H9 (cell line): ENCODE results near the gene CNGB1. TPM values are rescaled to one million over a fixed set of nuclear protein-coding genes. Genes with fewer than 3 reads are reported as not detected.

Source experiments
- DNase-seq: peaks from one replicate; pipeline ENCODE4 v3.0.0-alpha.2; 2017
- H2AFZ ChIP-seq: one replicate; pipeline ENCODE4 v1.6.1; 2013; ENCODE audit warnings: mild to moderate bottlenecking, low read length, control low read depth, moderate library complexity
- H2AK5ac ChIP-seq: 2 replicates; pipeline ENCODE4 v1.6.1; 2013; ENCODE audit warnings: low read length, control low read depth, mixed read lengths; ENCODE audit not compliant: insufficient read length
- H2BK120ac ChIP-seq: one replicate; pipeline ENCODE4 v1.6.1; 2013; ENCODE audit warnings: low read depth, mild to moderate bottlenecking, low read length, control low read depth, inconsistent platforms; ENCODE audit not compliant: poor library complexity, severe bottlenecking
- H2BK12ac ChIP-seq: 2 replicates; pipeline ENCODE4 v1.6.1; 2013; ENCODE audit warnings: low read length, control low read depth, mixed read lengths, low read depth; ENCODE audit not compliant: insufficient read length
- H2BK15ac ChIP-seq: 2 replicates; pipeline ENCODE4 v1.6.1; 2013; ENCODE audit warnings: low read depth, low read length, control low read depth
- H2BK20ac ChIP-seq: one replicate; pipeline ENCODE4 v1.6.1; 2013; ENCODE audit warnings: low read depth, mild to moderate bottlenecking, low read length, control low read depth, inconsistent platforms; ENCODE audit not compliant: poor library complexity, severe bottlenecking
- H2BK5ac ChIP-seq: 2 replicates; pipeline ENCODE4 v1.6.1; 2013; ENCODE audit warnings: low read length, control low read depth, mixed read lengths; ENCODE audit not compliant: insufficient read length
- H3K14ac ChIP-seq: 2 replicates; pipeline ENCODE4 v1.6.1; 2013; ENCODE audit warnings: low read length, control low read depth; ENCODE audit not compliant: insufficient read depth
- H3K18ac ChIP-seq: 2 replicates; pipeline ENCODE4 v1.6.1; 2013; ENCODE audit warnings: low read depth, mild to moderate bottlenecking, mixed read lengths, low read length, control low read depth; ENCODE audit not compliant: insufficient read length
- H3K23ac ChIP-seq: 2 replicates; pipeline ENCODE4 v1.6.1; 2013; ENCODE audit warnings: low read length, control low read depth, mixed read lengths, low read depth; ENCODE audit not compliant: insufficient read length
- H3K23me2 ChIP-seq: 2 replicates; pipeline ENCODE4 v1.6.1; 2013; ENCODE audit warnings: low read depth, mild to moderate bottlenecking, mixed read lengths, low read length, control low read depth; ENCODE audit not compliant: insufficient read length, poor library complexity, severe bottlenecking
- H3K27ac ChIP-seq: 2 replicates; pipeline ENCODE4 v1.5.1; 2013; ENCODE audit warnings: low read length, control low read depth, mixed read lengths, low read depth; ENCODE audit not compliant: insufficient read length
- H3K27me3 ChIP-seq: 2 replicates; pipeline ENCODE4 v1.6.1; 2013; ENCODE audit warnings: low read length, control low read depth, inconsistent platforms; ENCODE audit not compliant: insufficient read depth
- H3K4ac ChIP-seq: 2 replicates; pipeline ENCODE4 v1.6.1; 2013; ENCODE audit warnings: low read depth, mild to moderate bottlenecking, control low read depth, inconsistent platforms, low read length, moderate library complexity
- H3K4me1 ChIP-seq: 2 replicates; pipeline ENCODE4 v1.6.1; 2013; ENCODE audit warnings: low read length, control low read depth, inconsistent platforms; ENCODE audit not compliant: insufficient read depth
- H3K4me2 ChIP-seq: 2 replicates; pipeline ENCODE4 v1.6.1; 2013; ENCODE audit warnings: low read length, control low read depth, mixed read lengths; ENCODE audit not compliant: insufficient read length, insufficient read depth
- H3K56ac ChIP-seq: 2 replicates; pipeline ENCODE4 v1.6.1; 2013; ENCODE audit warnings: low read depth, mild to moderate bottlenecking, mixed read lengths, low read length, control low read depth; ENCODE audit not compliant: insufficient read length
- H3K79me1 ChIP-seq: 2 replicates; pipeline ENCODE4 v1.6.1; 2013; ENCODE audit warnings: low read depth, mild to moderate bottlenecking, moderate library complexity, low read length, control low read depth, inconsistent platforms; ENCODE audit not compliant: insufficient read depth, poor library complexity, severe bottlenecking
- H3K79me2 ChIP-seq: 2 replicates; pipeline ENCODE4 v1.6.1; 2013; ENCODE audit warnings: low read length, control low read depth, inconsistent platforms; ENCODE audit not compliant: insufficient read depth
- H3K9ac ChIP-seq: 2 replicates; pipeline ENCODE4 v1.6.1; 2013; ENCODE audit warnings: low read length, control low read depth, mixed read lengths; ENCODE audit not compliant: insufficient read length; ENCODE audit errors: extremely low read depth
- H3K9me3 ChIP-seq: one replicate; pipeline ENCODE4 v1.6.1; 2013; ENCODE audit warnings: low read depth, low read length, inconsistent platforms; ENCODE audit not compliant: control insufficient read depth
- H3T11ph ChIP-seq: one replicate; pipeline ENCODE4 v1.6.1; 2013; ENCODE audit warnings: mild to moderate bottlenecking, low read length, control low read depth, inconsistent platforms
- H4K20me1 ChIP-seq: one replicate; pipeline ENCODE4 v1.6.1; 2013; ENCODE audit not compliant: control insufficient read depth, insufficient read length, insufficient read depth
- H4K5ac ChIP-seq: 2 replicates; pipeline ENCODE4 v1.6.1; 2013; ENCODE audit warnings: low read depth, mild to moderate bottlenecking, mixed read lengths, low read length, control low read depth; ENCODE audit not compliant: insufficient read length
- H4K8ac ChIP-seq: replicated peaks from 2 replicates; pipeline ENCODE4 v1.6.1; 2013; ENCODE audit warnings: low read length, control low read depth, mixed read lengths, low read depth; ENCODE audit not compliant: insufficient read length
- H4K91ac ChIP-seq: 2 replicates; pipeline ENCODE4 v1.6.1; 2013; ENCODE audit warnings: low read depth, mild to moderate bottlenecking, moderate library complexity, mixed read lengths, low read length, control low read depth; ENCODE audit not compliant: insufficient read length
- H3K27ac Mint-ChIP-seq, 3 experiments: 2 replicates in 2 of 3; 3 replicates in 1 of 3; pipeline ENCODE4 v1.8.0; 2020 to 2021; ENCODE audit warnings: mixed read lengths in 3 of 3, mild to moderate bottlenecking in 1 of 3, moderate library complexity in 1 of 3
- H3K27me3 Mint-ChIP-seq: 2 replicates; pipeline ENCODE4 v1.8.0; 2021; ENCODE audit warnings: low read depth, mild to moderate bottlenecking, moderate library complexity, mixed read lengths
- H3K36me3 Mint-ChIP-seq, 3 experiments: 2 replicates in 2 of 3; 3 replicates in 1 of 3; pipeline ENCODE4 v1.8.0; 2020 to 2021; ENCODE audit warnings: low read depth in 3 of 3, mixed read lengths in 3 of 3; ENCODE audit not compliant: insufficient read depth in 1 of 3
- H3K4me1 Mint-ChIP-seq, 2 experiments: 2 replicates each; pipeline ENCODE4 v1.8.0; 2020; ENCODE audit warnings: mixed read lengths in 2 of 2
- H3K4me3 Mint-ChIP-seq, 2 experiments: 2 replicates in 1 of 2; 3 replicates in 1 of 2; pipeline ENCODE4 v1.8.0; 2020 to 2021; ENCODE audit warnings: mild to moderate bottlenecking in 2 of 2, mixed read lengths in 2 of 2, moderate library complexity in 1 of 2
- H3K9me3 Mint-ChIP-seq, 2 experiments: 2 replicates in 1 of 2; 3 replicates in 1 of 2; pipeline ENCODE4 v1.8.0; 2020; ENCODE audit warnings: mild to moderate bottlenecking in 2 of 2, mixed read lengths in 2 of 2, moderate library complexity in 1 of 2
- WGBS: extraction: QIAGEN DNeasy Blood & Tissue Kit; methylation state at CpG from one replicate; pipeline ENCODE4 v1.1.7; 2013; ENCODE audit warnings: missing lambda C conversion rate, low lambda C conversion rate, mixed read lengths; ENCODE audit not compliant: insufficient read length; ENCODE audit errors: extremely low coverage; 5-methylcytosine and 5-hydroxymethylcytosine counted together
- total RNA-seq: library from RNA; stranded (reverse); gene quantifications from 2 replicates; pipeline ENCODE4 v1.2.1, GENCODE V29; 2021
- TF ChIP-seq, protein P1 (sequence below): fragments of 200-600 bp; sonication (generic); conservative IDR thresholded peaks from 3 replicates; pipeline ENCODE4 v1.8.0; 2021; ENCODE audit warnings: antibody characterized with exemption, mild to moderate bottlenecking

Gene CNGB1
- total RNA-seq, 1 experiment from 2014 or later = not detected

DNA sequence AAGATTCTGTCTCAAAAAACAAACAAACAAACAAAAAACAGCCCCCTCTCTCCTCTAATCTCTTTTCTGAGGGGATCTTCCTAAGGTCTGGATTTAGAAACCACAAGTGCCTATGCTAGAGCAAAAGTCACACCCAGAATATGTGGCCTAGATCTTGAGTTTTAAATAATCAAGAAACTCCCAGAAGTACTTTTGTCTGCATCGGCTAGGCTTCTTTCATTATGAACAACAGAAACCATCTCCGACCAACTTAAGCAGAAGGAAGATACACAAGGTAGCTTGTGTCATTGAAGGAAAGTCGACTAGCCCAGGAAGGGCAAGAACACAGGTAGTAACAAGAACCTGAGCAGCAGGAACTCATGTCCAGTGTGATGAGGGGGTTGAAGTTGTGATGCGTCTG lies 94.7 kb downstream of the CNGB1 start:
- Histone ChIP-seq H3T11ph (no peak overlapping the region), H3K56ac (no peak overlapping the region), H2BK20ac (no peak overlapping the region), H3K79me1 (no peaks in the 10 kb centered on the region), H2BK5ac (no peak overlapping the region), H4K5ac (no peak overlapping the region), H3K4ac (no peak overlapping the region), H3K23ac (no peak overlapping the region), H4K20me1 (no peaks in the 10 kb centered on the region), H2AFZ (no peak overlapping the region), H3K18ac (no peak overlapping the region), H3K79me2 (no peaks in the 10 kb centered on the region), H2BK120ac (no peak overlapping the region), H4K8ac (no peak overlapping the region), H2AK5ac (no peak overlapping the region), H3K27ac (no peak overlapping the region), H2BK15ac (no peak overlapping the region), H3K23me2 (no peaks in the 10 kb centered on the region), H2BK12ac (no peak overlapping the region), H3K4me1 (no peaks in the 10 kb centered on the region), H3K9me3 (no peaks in the 10 kb centered on the region), H3K9ac (no peak overlapping the region), H3K27me3 (no peaks in the 10 kb centered on the region), H4K91ac (no peak overlapping the region), H3K14ac (no peak overlapping the region), H3K4me2 (no peak overlapping the region)
- Mint-ChIP-seq H3K4me3 (no peak overlapping the region), H3K27ac (no peak overlapping the region; a peak in 1 of 7 replicates), H3K4me1 (peaks cover 9 to 11% of the 10 kb centered on the region in 2 experiments), H3K9me3 (no peaks in the 10 kb centered on the region), H3K36me3 (no peaks in the 10 kb centered on the region), H3K27me3 (peaks cover 12% of the 10 kb centered on the region)
- TF ChIP-seq, protein P1, sequence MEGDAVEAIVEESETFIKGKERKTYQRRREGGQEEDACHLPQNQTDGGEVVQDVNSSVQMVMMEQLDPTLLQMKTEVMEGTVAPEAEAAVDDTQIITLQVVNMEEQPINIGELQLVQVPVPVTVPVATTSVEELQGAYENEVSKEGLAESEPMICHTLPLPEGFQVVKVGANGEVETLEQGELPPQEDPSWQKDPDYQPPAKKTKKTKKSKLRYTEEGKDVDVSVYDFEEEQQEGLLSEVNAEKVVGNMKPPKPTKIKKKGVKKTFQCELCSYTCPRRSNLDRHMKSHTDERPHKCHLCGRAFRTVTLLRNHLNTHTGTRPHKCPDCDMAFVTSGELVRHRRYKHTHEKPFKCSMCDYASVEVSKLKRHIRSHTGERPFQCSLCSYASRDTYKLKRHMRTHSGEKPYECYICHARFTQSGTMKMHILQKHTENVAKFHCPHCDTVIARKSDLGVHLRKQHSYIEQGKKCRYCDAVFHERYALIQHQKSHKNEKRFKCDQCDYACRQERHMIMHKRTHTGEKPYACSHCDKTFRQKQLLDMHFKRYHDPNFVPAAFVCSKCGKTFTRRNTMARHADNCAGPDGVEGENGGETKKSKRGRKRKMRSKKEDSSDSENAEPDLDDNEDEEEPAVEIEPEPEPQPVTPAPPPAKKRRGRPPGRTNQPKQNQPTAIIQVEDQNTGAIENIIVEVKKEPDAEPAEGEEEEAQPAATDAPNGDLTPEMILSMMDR = no peak
- WGBS = no CpG with 5 or more reads among the region's 4 CpGs
- DNase-seq = no peak
